ENCODE measurements around the gene PRKX.
"Not testable (repeated sequence)": the region's sequence is repeated elsewhere in the genome, so short reads cannot be mapped to it uniquely, and the experiment has no call there.

Gene PRKX

DNA sequence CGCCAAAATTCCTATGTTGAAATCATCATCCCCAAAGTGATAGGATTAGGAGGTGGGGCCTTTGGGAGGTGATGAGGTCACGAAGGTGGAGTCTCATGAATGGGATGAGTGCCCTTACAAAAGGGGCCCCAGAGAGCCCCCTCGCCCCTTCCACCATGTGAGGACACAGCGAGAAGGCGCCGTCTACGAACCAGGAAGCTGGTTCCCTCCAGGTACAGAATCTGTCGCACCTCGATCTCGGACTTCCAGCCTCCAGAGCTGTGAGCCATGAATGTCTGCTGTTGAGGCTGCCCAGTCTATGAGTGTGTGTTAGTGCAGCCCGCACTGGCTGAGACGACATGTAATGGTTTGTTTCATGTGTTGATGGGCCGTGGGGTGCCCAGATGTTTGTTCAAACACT, 60.3 kb downstream of the PRKX start:
- no peak for DNase-seq (ENCODE audit: low spot score)

DNA sequence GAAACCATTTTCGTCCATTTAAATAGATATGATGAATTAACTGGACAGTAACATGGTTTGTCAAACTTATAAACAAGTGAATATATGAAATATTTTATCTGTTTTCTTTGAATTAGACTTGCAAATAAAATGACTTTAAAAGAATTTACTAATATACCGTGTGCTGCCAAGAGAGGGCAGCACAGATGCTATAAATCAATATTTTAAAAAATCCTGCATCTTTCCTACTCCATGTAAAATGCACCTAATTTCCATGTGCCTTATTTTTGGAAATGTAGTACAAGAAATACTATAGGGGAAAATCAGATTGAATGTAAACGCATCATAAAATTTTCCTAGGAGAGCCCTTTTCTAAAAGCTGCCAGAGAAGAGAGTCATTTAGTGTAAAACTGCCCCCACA, 62.2 kb downstream of the PRKX start:
- DNase-seq (ENCODE audit: low spot score): peak; percentile 10

DNA sequence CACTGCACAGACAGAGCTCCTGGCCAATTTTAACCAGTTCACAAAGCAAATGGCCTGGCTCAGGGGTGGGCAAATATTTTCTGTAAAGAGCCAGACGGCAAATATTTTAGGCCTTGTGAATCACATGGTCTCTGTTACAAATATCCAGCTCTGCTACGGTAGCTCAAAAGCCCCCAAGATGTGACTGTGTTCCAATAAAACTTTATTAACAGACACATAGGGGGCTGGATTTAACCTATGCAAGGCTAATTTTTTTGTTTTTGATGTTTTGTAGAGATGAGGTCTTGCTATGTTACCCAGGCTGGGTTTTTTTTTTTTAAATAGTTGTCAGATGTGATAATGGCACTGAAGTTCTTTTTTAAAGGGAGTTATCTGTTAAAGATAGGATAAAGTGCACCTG, 65.4 kb downstream of the PRKX start:
- no peak for DNase-seq (ENCODE audit: low spot score)

DNA sequence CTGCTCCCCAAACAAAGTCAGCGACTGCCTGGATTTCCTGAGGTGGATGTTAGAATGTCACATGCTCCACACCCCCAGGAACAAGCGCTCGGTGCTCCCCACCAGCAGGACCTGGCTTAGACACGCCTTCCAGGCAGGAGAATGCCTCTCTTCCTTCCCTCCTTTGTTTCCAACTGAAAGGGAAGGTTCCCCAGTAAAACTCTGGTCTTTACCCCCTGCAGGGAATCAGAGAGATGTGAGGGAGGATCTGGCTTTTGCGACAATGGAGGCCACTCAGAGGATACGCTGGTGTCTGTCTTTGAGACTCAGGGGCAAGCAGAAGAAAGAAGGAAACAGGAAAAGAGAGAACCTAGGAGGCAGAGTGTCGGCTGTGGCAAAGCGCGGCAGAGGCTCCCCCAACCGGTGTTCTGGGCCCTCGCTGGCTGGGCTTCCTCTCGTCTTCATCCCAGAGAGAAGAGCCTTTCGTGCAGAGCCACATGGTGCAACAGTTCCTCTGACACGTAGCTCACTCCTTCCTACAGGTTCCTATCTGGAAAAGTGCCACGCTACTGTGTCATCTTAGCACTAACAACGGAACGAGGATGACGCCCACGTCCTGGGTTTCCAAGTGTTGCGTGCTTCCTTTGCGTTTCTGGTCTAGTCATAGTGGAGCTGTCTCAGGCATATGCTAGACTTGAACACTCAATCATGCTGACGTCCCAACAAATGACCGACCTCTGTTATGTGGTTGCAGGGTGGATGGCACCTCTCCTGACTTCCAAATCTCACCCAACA, 73.4 kb downstream of the PRKX start:
- DNase-seq (ENCODE audit: low spot score): not testable (repeated sequence)

DNA sequence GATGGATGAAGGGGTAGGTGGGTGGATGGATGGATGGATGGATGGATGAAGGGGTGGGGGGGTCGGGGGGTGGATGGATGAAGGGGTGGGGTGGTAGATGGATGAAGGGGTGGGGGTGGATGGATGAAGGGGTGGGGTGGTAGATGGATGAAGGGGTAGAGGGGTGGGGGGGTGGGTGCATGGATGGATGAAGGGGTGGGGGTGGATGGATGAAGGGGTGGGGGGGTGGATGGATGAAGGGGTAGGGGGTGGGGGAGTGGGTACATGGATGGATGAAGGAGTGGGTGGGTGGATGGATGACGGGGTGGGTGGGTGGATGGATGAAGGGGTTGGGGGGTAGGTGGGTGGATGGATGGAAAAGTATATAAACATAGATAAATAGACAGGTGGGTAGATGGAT, 74.2 kb downstream of the PRKX start:
- no peak for DNase-seq (ENCODE audit: low spot score)

DNA sequence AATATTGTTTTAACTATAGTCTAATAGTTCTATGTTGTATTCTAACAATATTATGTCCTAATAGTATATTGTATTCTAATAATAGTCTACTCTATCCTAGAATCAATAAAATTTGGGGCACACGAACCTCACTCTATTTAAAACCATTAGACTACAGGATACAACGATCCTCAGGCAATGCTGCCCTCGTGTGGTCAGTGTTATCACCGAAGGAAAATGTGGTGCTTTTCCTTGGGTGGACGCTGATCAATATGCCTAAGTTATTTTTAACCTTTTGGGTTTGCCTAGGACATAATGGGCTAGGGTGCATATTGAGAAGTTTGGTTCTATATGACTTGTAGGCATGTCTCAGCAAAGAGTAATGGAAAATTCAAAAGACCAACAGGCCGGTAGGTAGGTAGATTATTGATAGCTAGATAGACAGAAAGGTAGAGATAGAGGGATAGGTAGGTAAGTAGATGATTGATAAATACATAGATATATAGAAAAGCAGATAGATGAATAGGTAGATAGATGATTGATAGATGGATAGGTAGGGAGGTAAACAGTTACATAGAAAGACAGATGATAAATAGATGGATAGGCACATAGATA, 75.1 kb downstream of the PRKX start:
- DNase-seq (ENCODE audit: low spot score): peak; percentile 15

DNA sequence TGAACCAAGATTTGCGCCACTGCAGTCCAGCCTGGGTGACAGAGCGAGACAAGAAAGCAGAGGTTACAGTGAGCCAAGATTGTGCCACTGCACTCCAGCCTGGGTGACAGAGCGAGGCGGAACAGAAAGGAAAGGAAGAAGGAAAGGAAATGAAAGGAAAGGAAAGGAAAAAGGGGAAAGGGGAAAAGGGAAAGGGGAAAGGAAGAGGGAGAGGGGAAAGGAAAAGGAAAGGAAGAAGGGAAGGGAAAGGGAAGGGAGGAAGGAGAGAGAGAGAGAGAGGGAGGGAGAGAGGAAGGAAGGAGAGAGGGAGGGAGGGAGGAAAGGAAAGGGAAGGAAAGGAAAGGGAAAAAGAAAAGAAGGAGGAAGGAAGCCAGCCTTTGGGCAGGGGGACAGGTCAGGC, 76.6 kb downstream of the PRKX start:
- no peak for DNase-seq (ENCODE audit: low spot score)

DNA sequence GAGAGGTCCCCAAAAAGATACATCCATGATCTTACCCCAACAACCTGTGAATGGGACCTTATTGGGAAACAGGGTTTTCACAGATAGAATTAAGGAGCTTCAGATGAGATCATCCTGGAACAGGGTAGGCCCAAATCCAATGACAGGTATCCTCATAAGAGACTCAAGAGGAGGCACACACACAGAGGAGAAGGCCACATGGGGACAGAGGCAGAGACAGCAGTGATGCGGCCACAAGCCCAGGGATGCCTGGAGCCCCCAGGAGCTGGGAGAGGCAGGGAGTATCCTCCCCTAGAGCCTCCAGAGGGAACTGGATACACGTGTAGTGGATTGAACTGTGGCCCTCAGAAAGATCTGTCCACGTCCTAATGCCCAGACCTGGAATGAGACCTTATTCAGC, 82.3 kb downstream of the PRKX start:
- DNase-seq (ENCODE audit: low spot score): no peak

DNA sequence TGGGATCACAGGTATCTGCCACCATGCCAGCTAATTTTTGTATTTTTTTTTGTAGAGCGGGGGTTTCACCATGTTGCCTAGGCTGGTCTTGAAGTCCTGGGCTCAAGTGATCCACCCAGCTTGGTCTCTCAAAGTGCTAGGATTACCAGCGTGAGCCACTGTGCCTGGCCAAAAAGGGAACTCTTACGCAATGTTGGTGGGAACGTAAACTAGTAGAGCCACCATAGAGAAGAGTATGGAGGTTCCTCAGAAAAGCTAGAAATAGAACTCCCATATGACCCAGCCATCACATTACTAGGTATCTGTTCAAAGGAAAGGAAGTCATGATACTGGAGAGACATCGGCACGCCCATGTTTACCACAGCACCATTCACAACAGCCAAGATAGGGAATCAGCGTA, 85.9 kb downstream of the PRKX start:
- DNase-seq (ENCODE audit: low spot score): no peak

DNA sequence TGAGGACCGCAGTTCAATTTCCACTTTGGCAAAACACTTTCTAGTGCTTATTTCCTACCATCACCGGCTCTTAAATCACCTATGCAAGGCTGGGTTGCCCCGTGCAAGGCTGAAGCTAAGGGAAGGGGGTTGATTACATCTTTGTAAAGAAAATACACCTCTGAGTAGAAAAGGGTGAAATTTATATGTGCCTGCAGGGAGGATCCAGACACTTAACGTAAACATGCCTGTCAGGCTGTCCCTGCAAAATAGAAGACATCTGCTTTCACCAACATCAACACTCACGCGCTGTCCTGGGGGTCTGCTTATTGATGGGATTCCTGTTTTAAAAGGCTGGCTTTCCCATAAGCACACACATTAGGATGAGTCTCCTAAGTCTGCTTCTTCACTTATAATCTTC, 92.0 kb downstream of the PRKX start:
- no peak for DNase-seq (ENCODE audit: low spot score)

DNA sequence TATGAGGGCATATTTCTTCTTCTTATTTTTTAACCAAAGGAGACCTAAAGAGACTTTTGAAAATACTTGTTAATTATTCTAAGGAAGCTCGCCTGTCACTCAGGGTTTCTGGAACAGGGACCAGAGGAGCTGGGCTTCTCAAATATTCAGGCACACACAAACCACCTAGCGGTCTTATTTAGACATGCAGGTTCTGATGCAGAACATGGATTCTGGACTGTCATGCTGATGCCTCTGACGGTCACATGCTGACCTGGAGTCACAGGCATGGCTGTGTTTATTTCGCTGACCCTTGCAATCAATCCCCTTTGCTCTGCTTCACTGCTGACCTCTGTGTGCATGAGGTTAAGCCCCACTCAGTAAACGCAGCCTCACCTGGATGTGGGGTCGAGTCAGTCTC, 101.7 kb downstream of the PRKX start:
- DNase-seq (ENCODE audit: low spot score): not testable (repeated sequence)

DNA sequence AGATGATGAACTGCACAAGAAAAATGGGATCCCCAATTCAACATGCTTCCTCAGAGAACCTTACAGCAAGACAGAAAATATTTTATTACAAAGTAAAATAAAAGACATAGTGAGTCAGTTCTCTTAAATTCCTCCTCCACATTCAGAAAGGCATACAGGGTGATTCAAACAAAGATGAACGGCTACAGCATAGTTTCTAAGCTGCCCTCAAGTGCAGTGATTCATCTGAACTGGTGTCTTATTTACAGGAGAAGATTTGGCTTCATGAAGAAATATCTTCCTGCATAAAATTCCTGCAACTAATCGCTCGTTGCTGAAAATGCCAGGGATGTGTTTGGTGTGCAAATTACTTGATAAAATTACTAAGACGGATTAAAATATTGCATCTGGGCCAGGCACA, 103.6 kb downstream of the PRKX start:
- DNase-seq (ENCODE audit: low spot score): no peak

DNA sequence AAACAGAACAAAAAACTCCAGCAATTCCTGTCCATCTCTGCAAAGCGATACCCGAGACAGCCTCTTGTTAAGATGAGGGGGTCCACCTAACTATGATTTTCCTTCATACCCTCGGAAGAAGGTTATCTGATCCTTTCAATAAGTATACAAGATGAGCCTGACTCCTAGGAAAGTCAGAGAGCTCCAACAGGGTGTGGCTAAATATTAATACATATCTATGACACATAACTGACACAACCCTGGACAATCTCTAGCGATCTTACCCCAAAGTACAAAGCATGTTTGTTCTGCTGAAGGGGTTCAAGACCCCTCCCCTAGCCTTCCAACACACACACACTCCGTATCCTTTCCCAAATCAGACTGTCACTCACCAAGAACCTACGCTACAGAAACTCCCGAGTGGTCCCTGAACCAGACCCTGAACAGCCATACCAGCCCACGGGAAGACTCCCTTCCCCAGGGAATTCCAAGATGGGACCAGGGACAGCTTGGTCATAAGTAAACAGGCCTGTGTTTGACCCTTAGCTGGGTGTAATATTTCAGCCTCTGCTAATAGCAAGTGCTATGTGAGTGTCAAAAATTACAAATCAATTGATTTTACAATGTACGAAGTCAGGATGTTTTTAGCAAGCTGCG, 110.3 kb downstream of the PRKX start:
- DNase-seq (ENCODE audit: low spot score): no peak

DNA sequence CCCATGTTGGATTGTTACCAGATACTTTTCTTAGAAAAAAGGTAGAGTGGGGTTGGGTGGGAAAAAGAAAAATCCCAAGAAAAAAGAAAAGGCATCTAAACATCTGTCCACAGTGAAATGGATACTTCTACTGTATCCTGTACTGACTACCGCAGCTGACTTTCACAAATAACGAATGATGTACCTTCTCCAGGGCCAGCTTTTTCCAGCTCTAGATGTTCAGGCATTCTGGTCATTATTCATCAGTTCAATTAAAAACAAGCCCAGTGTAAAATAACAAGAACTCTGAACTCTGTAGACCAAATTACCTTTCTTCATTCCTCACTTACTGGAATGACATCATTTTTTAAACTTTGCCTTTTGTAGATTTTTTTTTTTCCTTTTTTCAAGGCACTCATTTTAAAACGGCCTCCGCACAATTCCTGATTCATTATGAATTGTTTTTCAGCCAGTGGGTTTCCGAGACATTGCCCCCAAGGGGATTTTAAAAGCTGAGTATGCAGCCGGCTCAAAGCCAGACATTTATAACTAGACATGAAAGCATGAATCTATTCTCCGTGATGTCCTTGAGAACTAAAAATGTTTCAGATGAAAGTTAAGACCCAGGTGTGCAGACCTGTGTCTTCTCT, 113.5 kb downstream of the PRKX start:
- no peak for DNase-seq (ENCODE audit: low spot score)

DNA sequence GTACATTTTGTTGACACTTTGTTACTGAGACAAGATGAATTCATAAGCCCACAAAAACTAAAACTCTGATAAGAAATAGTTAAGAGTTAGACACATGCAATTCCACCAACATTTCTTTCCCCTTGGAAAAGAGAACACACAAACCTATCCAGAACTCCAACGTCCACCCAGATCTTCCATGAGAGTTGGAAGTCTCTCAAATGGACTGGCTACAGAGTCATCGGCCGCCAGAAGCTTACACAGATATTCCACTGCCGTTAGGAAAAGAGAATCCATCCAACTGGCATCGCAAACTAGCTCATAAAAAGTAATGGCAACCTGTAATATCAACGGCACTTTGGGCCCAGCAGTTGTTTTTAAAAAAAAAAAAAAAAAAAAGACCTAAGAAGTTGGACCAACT, 114.7 kb downstream of the PRKX start:
- no peak for DNase-seq (ENCODE audit: low spot score)

DNA sequence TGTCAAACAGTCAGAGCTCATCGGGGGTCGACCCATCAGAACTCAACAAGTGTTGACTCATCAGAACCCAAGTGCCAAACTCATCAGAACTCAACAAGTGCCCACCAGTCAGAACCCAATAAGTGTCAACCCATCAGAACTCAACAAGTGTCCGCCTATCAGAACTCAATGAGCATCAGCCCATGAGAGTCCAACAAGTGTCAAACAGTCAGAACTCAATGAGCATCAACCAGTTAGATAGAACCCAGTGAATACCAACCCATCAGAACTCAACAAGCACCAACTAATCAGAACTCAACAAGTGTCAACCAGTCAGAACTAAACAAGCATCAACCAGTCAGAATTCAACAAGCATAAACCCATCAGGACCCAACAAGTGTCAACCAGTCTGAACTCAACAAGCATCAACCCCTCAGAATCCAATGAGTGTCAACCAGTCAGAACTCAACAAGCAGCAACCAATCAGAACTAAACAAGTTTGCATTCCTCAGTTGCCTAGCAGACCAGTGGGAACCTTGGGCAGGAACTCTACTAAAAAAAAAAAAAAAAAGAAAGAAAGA, 115.3 kb downstream of the PRKX start:
- no peak for DNase-seq (ENCODE audit: low spot score)

DNA sequence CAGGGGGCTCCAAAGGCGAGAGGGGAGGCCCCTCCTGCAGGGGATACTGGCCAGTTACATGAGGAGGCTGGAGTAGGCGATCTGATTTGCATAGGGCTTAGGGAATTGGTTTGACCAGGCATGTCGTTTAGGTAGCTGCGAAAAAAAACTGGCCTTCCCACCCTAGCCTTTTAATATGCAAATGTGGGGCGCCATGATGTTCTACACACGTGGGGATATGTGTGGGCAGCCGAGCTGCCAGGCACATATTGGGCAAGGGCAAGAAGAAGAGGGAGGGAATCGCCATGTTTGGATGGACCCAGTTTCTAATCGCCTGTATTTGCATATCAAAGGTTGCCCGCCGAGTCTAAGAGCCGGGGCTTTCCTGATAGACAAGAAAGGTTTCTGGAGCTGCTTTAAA, 121.3 kb downstream of the PRKX start:
- DNase-seq (ENCODE audit: low spot score): no peak

DNA sequence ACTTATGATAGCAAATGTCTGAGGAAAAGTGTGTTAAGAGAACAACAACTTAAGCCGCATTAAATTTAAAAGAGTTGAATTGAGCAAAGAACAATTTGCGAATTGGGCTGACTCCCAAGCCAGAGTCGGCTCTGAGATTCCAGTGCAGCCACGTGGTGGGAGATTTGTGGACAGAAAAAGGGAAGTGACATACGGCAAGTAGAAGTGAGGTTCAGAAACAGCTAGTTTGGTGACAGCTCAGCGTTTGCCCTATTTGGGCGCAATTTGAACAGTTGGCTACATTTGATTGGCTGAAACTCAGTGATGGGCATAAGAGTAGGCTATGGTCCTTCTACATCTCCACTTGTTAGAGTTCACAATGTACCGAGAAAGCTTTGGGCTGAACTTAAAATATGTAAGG, 124.0 kb downstream of the PRKX start:
- DNase-seq (ENCODE audit: low spot score): no peak

DNA sequence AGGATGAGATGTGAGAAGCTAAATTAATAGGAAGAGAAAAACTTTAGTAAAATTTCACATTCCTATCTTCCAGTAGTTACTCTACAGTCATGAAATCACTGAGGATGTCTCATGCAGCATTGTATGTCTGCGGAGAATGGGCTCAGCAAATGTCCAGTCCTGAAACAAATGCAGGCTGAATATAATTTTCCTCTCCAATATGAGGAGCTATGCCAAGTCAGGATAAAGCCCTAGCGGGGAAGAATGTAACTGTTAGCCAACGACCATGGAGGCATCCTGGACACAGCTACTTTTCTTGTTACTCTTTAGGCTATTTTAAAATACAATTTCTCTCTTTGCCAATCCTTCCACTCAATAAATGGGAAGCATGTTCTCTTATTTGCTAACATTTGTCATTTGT, 127.7 kb downstream of the PRKX start:
- no peak for DNase-seq (ENCODE audit: low spot score)

DNA sequence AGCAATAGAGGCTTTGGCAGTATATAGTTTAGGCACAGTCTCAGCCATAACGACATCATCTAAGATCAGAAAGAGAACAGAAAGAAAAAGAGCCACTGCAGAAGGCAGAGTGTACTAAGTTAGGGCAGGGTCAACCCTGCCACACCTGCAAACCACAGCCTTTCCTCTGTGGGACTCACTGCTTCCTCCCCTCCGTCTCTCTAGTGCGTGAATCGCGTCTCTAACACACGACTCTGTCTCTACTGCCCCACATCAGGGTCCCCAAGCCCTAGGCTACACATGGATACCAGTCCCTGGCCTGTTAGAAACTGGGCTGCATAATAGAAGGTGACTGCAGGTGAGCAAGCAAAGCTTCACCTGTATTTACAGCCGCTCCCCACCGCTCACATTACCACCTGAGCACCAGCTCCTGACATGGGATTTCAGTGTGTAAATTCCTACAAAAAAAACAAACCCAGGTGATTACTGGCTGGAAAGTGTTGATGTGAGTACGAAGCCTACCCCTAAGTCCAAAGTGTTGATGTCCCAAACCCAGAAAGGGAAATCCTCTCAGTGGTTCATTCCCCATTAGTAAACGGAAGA, 128.9 kb downstream of the PRKX start:
- DNase-seq (ENCODE audit: low spot score): no peak

DNA sequence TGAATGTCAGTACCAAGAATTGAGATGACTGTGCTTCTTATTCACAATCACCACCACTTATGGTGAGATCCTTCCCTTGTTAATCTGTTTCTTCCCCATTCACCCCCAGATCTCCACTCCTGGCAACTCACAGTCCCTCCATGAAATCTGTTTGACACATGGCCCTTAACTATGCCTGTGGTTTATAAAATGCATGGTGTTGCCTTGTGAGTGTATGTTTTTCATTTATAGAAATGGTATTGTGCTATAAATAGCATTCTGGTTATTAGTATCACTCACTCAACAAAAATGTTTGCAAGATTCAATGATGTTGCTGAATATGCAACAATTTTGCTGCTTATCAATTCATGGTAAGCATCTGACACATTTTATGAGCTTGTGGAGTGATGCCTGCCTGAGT, 131.0 kb downstream of the PRKX start:
- DNase-seq (ENCODE audit: low spot score): no peak

DNA sequence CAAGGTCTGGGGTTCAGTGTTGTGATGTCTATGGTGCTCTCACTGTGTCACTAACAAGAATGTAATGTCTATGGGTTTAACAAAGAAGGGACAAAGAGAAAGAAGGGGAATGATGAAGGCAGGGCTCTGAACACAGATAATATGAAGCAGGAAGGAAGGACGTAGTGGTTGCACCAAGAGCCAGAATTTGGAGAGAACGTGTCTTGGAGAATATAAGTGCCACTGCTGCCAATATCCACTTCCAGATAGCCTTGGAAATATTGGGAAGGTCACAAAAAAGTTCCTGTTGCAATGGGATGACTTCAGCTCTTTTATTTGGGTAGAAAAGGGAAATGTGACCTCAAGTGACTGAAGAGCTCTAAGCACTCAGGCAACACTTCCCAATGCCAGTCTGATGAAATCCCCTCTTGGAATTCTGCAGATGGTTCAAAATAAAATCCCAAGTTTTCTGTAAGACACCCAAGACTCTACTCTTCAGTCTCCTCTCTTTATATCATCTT, 131.8 kb downstream of the PRKX start:
- DNase-seq (ENCODE audit: low spot score): no peak
